ENCODE data around the gene CLCA2. TPM values are rescaled to one million over a fixed set of nuclear protein-coding genes. Genes with fewer than 3 reads are reported as not detected.

Gene CLCA2
- total RNA-seq, 1 experiment from 2014 or later, result 0.20 TPM

GRCh38 chr1:86378813-86379212 is 45.2 kb upstream of the CLCA2 start:
- Histone ChIP-seq H3K9me3 (ENCODE audit: insufficient read depth, low read depth) (peaks cover 5% of the 10 kb centered on the region; the same call in 1 of the 2 replicates), H3K36me3 (ENCODE audit: low read depth) (peaks cover 23% of the 10 kb centered on the region), H3K79me2 (ENCODE audit: low read depth) (no peaks in the 10 kb centered on the region), H3K27ac (no peak overlapping the region), H2AFZ (no peak overlapping the region), H4K20me1 (ENCODE audit: insufficient read depth) (no peaks in the 10 kb centered on the region), H3K4me3 (no peak overlapping the region), H3K27me3 (ENCODE audit: insufficient read depth, low read depth) (no peaks in the 10 kb centered on the region), H3K4me2 (no peak overlapping the region), H3K4me1 (replicated peaks; ENCODE audit: insufficient read depth) (no peaks in the 10 kb centered on the region), H3K9me2 (ENCODE audit: insufficient read depth) (no peaks in the 10 kb centered on the region), H3F3A (ENCODE audit: insufficient read depth, low read depth) (no peaks in the 10 kb centered on the region)
- TF ChIP-seq CTCF (conservative IDR thresholded peaks at IDR 0.05) (no peak), EZH2 (IDR thresholded peaks at IDR 0.05; ENCODE audit: low read depth) (no peak)
- no peak for DNase-seq
- intact Hi-C loops (cut with micrococcal nuclease; ENCODE audit: unreplicated experiment), result no loop called here
- BruUV-seq (replicated peaks), result no TSS peak
- CTCF ChIA-PET, result no interaction called here
- POLR2A ChIA-PET (ENCODE audit: unreplicated experiment), result no interaction called here

- H3K36me3 ChIP-seq (ENCODE audit: low read depth), result peaks cover 27% of the 10 kb centered on the region; the same call in 1 of the 2 replicates
- no peaks in the 10 kb centered on the region for H4K20me1 ChIP-seq (ENCODE audit: insufficient read depth)
- H3K4me2 ChIP-seq, result no peak overlapping the region
- peak in 1 of 2 experiments; percentile 62 for DNase-seq
- CTCF ChIA-PET, result interaction anchor here (0.6 to 1.3 kb wide), 3 partner anchors 16 to 708 kb away, joined by 3 to 5 read pairs (median 4); partner anchors contain the start of gene ODF2L
- POLR2A ChIA-PET (ENCODE audit: unreplicated experiment), result no interaction called here
- no peaks in the 10 kb centered on the region for H3K9me2 ChIP-seq (ENCODE audit: insufficient read depth)
- TF ChIP-seq CTCF (conservative IDR thresholded peaks at IDR 0.05) (peak; percentile 91), EZH2 (IDR thresholded peaks at IDR 0.05; ENCODE audit: low read depth) (no peak)
- no peaks in the 10 kb centered on the region for H3K79me2 ChIP-seq (ENCODE audit: low read depth)
- no peaks in the 10 kb centered on the region for H3F3A ChIP-seq (ENCODE audit: insufficient read depth, low read depth)
- H3K4me3 ChIP-seq, result no peak overlapping the region
- no peak overlapping the region for H3K27ac ChIP-seq
- H2AFZ ChIP-seq, result no peak overlapping the region
- BruUV-seq (replicated peaks), result no TSS peak
- H3K27me3 ChIP-seq (ENCODE audit: insufficient read depth, low read depth), result no peaks in the 10 kb centered on the region
- no peaks in the 10 kb centered on the region for H3K4me1 ChIP-seq (replicated peaks; ENCODE audit: insufficient read depth)
- intact Hi-C loops (cut with micrococcal nuclease; ENCODE audit: unreplicated experiment), result loop anchor here (1.0 to 10.0 kb wide), 4 partner anchors 38 to 362 kb away; partner anchors contain the start of gene SH3GLB1
- H3K9me3 ChIP-seq (ENCODE audit: insufficient read depth, low read depth), result peaks cover 5% of the 10 kb centered on the region; the same call in 1 of the 2 replicates
Observed at GRCh38 chr1:86380257-86380861, 43.6 kb upstream of the CLCA2 start.

GRCh38 chr1:86381223-86381622 is 42.7 kb upstream of the CLCA2 start:
- H3K27ac ChIP-seq, result no peak overlapping the region
- no peak overlapping the region for H3K4me2 ChIP-seq
- no peaks in the 10 kb centered on the region for H3K4me1 ChIP-seq (replicated peaks; ENCODE audit: insufficient read depth)
- H2AFZ ChIP-seq, result no peak overlapping the region
- H3K9me3 ChIP-seq (ENCODE audit: insufficient read depth, low read depth), result peaks cover 5% of the 10 kb centered on the region; the same call in 1 of the 2 replicates
- no TSS peak for BruUV-seq (replicated peaks)
- H3F3A ChIP-seq (ENCODE audit: insufficient read depth, low read depth), result no peaks in the 10 kb centered on the region
- intact Hi-C loops (cut with micrococcal nuclease; ENCODE audit: unreplicated experiment), result loop anchor here (2.0 to 10.0 kb wide), 3 partner anchors 38 to 361 kb away; partner anchors contain the start of gene SH3GLB1
- CTCF ChIA-PET, result no interaction called here
- peaks cover 27% of the 10 kb centered on the region; the same call in 1 of the 2 replicates for H3K36me3 ChIP-seq (ENCODE audit: low read depth)
- POLR2A ChIA-PET (ENCODE audit: unreplicated experiment), result no interaction called here
- H3K27me3 ChIP-seq (ENCODE audit: insufficient read depth, low read depth), result no peaks in the 10 kb centered on the region
- no peak overlapping the region for H3K4me3 ChIP-seq
- no peaks in the 10 kb centered on the region for H3K9me2 ChIP-seq (ENCODE audit: insufficient read depth)
- TF ChIP-seq CTCF (conservative IDR thresholded peaks at IDR 0.05), result no peak
- TF ChIP-seq EZH2 (IDR thresholded peaks at IDR 0.05; ENCODE audit: low read depth), result no peak
- DNase-seq, result no peak
- H4K20me1 ChIP-seq (ENCODE audit: insufficient read depth), result no peaks in the 10 kb centered on the region
- H3K79me2 ChIP-seq (ENCODE audit: low read depth), result no peaks in the 10 kb centered on the region

Measured in PC-9 (cell line).